Measurements from ENCODE around the gene TSC22D2.

GRCh38 chr3:150515210-150515609, 107.1 kb downstream of the TSC22D2 start:
- TF ChIP-seq CTCF (IDR thresholded peaks at IDR 0.05) (no peak), ZFX (IDR thresholded peaks at IDR 0.05; ENCODE audit: borderline replicate concordance) (no peak)
